SU-DHL-6 (cell line): ENCODE data around the gene ABHD16B.

Experiments used
- EZH2phosphoT487 ChIP-seq: fragments of 200-600 bp; sonication (generic), shearing (Covaris generic); conservative IDR thresholded peaks from 2 replicates; pipeline ENCODE4 v1.6.1; 2018; ENCODE audit warnings: mild to moderate bottlenecking, antibody characterized with exemption, low read length, moderate library complexity, mixed read lengths
- TF ChIP-seq, protein P1 (sequence below): fragments of 200-600 bp; sonication (generic); IDR thresholded peaks from one replicate; pipeline ENCODE4 v1.5.1; 2017; ENCODE audit warnings: antibody characterized with exemption, mild to moderate bottlenecking, low read length, moderate library complexity; ENCODE audit not compliant: insufficient read depth, poor library complexity, severe bottlenecking

DNA sequence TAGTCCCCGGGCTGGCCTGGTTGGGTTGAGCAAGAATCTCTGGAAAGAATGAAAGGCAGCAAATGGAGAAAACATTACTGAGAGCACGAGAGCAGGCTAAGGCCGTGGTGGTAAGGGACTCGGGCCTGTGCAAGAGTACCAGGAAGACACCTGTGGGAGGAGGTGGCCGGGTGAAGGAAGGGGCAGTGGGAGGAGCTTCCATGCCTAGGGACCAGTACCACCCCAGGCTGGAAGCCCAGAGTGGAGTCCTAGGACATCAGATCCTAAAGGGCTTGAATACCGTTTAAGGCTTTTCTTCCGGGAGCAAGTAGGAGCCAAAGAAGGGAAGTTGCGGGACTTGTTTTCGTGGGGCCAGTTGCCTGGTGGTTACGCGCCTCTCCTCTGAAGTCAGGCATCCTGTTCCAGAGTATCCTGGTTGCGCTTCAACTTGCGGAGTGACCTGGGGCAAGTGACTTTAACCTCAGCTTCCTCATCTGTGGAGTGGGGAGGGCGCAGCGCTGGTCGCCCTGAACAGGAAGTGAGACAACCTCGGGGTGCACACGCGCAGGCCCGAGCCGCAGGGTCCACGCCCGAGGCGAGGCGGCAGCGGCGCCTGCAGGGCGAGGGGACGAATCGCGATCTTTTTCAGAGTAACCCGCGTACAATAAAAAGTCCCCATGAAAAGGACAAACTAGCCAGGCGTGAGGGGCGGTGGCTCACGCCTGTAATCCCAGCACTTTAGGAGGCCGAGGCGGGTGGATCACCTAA is 2.7 kb downstream of the ABHD16B start:
- TF ChIP-seq, protein P1, sequence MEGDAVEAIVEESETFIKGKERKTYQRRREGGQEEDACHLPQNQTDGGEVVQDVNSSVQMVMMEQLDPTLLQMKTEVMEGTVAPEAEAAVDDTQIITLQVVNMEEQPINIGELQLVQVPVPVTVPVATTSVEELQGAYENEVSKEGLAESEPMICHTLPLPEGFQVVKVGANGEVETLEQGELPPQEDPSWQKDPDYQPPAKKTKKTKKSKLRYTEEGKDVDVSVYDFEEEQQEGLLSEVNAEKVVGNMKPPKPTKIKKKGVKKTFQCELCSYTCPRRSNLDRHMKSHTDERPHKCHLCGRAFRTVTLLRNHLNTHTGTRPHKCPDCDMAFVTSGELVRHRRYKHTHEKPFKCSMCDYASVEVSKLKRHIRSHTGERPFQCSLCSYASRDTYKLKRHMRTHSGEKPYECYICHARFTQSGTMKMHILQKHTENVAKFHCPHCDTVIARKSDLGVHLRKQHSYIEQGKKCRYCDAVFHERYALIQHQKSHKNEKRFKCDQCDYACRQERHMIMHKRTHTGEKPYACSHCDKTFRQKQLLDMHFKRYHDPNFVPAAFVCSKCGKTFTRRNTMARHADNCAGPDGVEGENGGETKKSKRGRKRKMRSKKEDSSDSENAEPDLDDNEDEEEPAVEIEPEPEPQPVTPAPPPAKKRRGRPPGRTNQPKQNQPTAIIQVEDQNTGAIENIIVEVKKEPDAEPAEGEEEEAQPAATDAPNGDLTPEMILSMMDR, result peak; percentile 49
- TF ChIP-seq EZH2phosphoT487, result no peak
